HepG2 (cell line): ENCODE data around the gene SERPINB6. TPM values are rescaled to one million over a fixed set of nuclear protein-coding genes. Genes with fewer than 3 reads are reported as not detected.

ENCODE experiments used
- ARID4A ChIP-seq: sonication (generic); formaldehyde crosslinking; IDR thresholded peaks from 2 replicates; pipeline ENCODE4 v1.5.0; 2020; ENCODE audit warnings: mild to moderate bottlenecking, missing genetic modification reagents, borderline replicate concordance
- ARID5B ChIP-seq: IDR thresholded peaks from 2 replicates; pipeline ENCODE4 v1.4.0; 2020; ENCODE audit warnings: mild to moderate bottlenecking, missing genetic modification reagents
- ERF ChIP-seq: IDR thresholded peaks from 2 replicates; pipeline ENCODE4 v1.6.1; 2018; ENCODE audit warnings: missing biosample characterization, missing genetic modification reagents
- GATA4 ChIP-seq: sonication (generic); IDR thresholded peaks from 2 replicates; pipeline ENCODE4 v1.6.1; 2016; ENCODE audit warnings: antibody characterized with exemption, low read depth, borderline replicate concordance
- HOMEZ ChIP-seq: IDR thresholded peaks from 2 replicates; pipeline ENCODE4 v1.6.1; 2016; ENCODE audit warnings: low read depth
- ISL2 ChIP-seq: sonication (generic); formaldehyde crosslinking; IDR thresholded peaks from 2 replicates; pipeline ENCODE4 v1.5.0; 2020; ENCODE audit warnings: missing genetic modification reagents
- JUND ChIP-seq: sonication (generic); formaldehyde crosslinking; IDR thresholded peaks from 2 replicates; pipeline ENCODE4 v1.8.0; 2022; ENCODE audit warnings: mild to moderate bottlenecking, missing genetic modification reagents
- SP5 ChIP-seq: IDR thresholded peaks from 2 replicates; pipeline ENCODE4 v1.6.1; 2016; ENCODE audit warnings: low read depth, borderline replicate concordance
- TARDBP ChIP-seq: sonication (generic); formaldehyde crosslinking; IDR thresholded peaks from 2 replicates; pipeline ENCODE4 v1.8.0; 2022; ENCODE audit warnings: mild to moderate bottlenecking, missing genetic modification reagents
- TCF12 ChIP-seq, 2 experiments: fragments of 450-650 bp in 1 of 2; sonication (generic) in 1 of 2; formaldehyde crosslinking in 1 of 2; IDR thresholded peaks; 2 replicates each; pipeline versions ENCODE4 v1.6.1 to v1.8.0; 2017 to 2022; ENCODE audit warnings: antibody characterized with exemption in 1 of 2, mild to moderate bottlenecking in 1 of 2, missing genetic modification reagents in 1 of 2, moderate library complexity in 1 of 2
- ZNF609 ChIP-seq: sonication (generic); formaldehyde crosslinking; IDR thresholded peaks from 2 replicates; pipeline ENCODE4 v1.4.0; 2020; ENCODE audit warnings: mild to moderate bottlenecking, missing genetic modification reagents, borderline replicate concordance
- ZNF792 ChIP-seq: IDR thresholded peaks from 2 replicates; pipeline ENCODE4 v1.6.1; 2016
- polyA plus RNA-seq, 8 experiments: library from polyadenylated mRNA; depleted of rRNA in 3 of 8; stranded (reverse) in 7 of 8; unstranded in 1 of 8; fragments of >200 nt; fragmentation: Illumina TruSeq in 4 of 8; extraction: Trizol in 4 of 8; gene quantifications; 2 replicates each; pipeline versions ENCODE4 v1.2.1 to v1.2.3, GENCODE V29; 2011 to 2016; ENCODE audit warnings: low read depth in 4 of 8, missing spikeins in 1 of 8, mixed read lengths in 1 of 8; ENCODE audit not compliant: insufficient read depth in 1 of 8
- total RNA-seq, 5 experiments: library from RNA; depleted of rRNA; stranded (reverse); fragments of >200 nt; fragmentation: Illumina TruSeq; extraction: Trizol; gene quantifications; 2 replicates each; pipeline ENCODE4 v1.2.3, GENCODE V29; 2016; ENCODE audit warnings: low read depth in 1 of 5

Gene SERPINB6
- total and polyA plus RNA-seq, 2 of the 13 experiments (the other 11 are each of a cell fraction or from before 2014, with no cell fraction given): 38.2 to 61.3 TPM

- TF ChIP-seq GATA4: peak; percentile 90
- peak; percentile 82 for TF ChIP-seq HOMEZ
- TF ChIP-seq ARID5B (CRISPR knock-in tag): peak; percentile 95
- peak; percentile 91 for TF ChIP-seq ISL2
- TF ChIP-seq TCF12 (IDR thresholded peaks at IDR 0.05): no peak
- 0 out of 2 replicates have a peak, but pooled peaks have one; percentile 29 for TF ChIP-seq TCF12 (CRISPR knock-in tag; IDR thresholded peaks at IDR 0.05)
- peak; percentile 60; the same call in 1 of the 2 replicates for TF ChIP-seq TARDBP (CRISPR knock-in tag)
- peak; percentile 53; the same call in 1 of the 2 replicates for TF ChIP-seq ERF (CRISPR knock-in tag)
- TF ChIP-seq ZNF609 (CRISPR knock-in tag): peak; percentile 89
- TF ChIP-seq ARID4A (CRISPR knock-in tag): peak; percentile 47; the same call in 1 of the 2 replicates
- TF ChIP-seq SP5 (CRISPR knock-in tag): peak; percentile 71
- peak; percentile 90 for TF ChIP-seq JUND (CRISPR knock-in tag)
- TF ChIP-seq ZNF792: peak; percentile 100
Observed at GRCh38 chr6:2993755-2994317, 22.5 kb upstream of the SERPINB6 start (continued).
